ENCODE measurements around the gene STXBP2.

DNA sequence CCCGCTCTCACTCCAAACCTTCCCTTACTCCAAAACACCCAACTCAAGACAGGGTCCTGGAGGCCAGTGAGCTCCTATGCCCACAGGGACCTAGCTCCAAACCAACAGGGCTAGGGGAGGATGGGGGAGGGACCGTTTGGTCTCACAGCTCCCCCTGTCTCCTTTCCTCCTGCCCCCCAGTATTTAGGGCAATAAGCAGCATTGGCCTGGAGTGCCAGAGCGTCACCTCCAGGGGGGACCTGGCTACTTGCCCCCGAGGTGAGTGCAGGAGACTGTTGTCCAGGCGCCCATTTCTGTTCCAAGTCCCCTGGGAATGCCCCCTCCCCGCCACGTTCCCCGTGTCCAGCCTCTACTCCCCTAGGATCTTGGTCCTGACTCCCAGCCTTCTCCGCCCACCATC is 32.7 kb downstream of the STXBP2 start:
- TF ChIP-seq SIN3A (IDR thresholded peaks at IDR 0.05; ENCODE audit: borderline replicate concordance, insufficient read depth, low read depth, low read length) (no peak), POLR2AphosphoS5 (IDR thresholded peaks at IDR 0.05; ENCODE audit: low read depth, low read length) (no peak)
- TF ChIP-seq, protein P1, sequence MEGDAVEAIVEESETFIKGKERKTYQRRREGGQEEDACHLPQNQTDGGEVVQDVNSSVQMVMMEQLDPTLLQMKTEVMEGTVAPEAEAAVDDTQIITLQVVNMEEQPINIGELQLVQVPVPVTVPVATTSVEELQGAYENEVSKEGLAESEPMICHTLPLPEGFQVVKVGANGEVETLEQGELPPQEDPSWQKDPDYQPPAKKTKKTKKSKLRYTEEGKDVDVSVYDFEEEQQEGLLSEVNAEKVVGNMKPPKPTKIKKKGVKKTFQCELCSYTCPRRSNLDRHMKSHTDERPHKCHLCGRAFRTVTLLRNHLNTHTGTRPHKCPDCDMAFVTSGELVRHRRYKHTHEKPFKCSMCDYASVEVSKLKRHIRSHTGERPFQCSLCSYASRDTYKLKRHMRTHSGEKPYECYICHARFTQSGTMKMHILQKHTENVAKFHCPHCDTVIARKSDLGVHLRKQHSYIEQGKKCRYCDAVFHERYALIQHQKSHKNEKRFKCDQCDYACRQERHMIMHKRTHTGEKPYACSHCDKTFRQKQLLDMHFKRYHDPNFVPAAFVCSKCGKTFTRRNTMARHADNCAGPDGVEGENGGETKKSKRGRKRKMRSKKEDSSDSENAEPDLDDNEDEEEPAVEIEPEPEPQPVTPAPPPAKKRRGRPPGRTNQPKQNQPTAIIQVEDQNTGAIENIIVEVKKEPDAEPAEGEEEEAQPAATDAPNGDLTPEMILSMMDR (IDR thresholded peaks at IDR 0.05) = no peak
